HG03558 (cell line): ENCODE data around the gene RLF.
A peak's percentile ranks its signal among the peaks of the same experiment; 100 is the strongest.

Experiments
- ATAC-seq: cut with Tn5 transposase; IDR thresholded peaks from one replicate; pipeline ENCODE4 v1.9.1; 2021; ENCODE audit warnings: moderate number of reproducible peaks; ENCODE audit not compliant: unreplicated experiment; ENCODE audit errors: extremely low read depth

Gene RLF

GRCh38 chr1:40221977-40222772 lies 61.0 kb downstream of the RLF start:
- ATAC-seq, result no peak

- ATAC-seq, result no peak
Measured at GRCh38 chr1:40224040-40224439, 62.9 kb downstream of the RLF start.

- ATAC-seq, result no peak
Measured at GRCh38 chr1:40226192-40226591, 65.0 kb downstream of the RLF start.

- ATAC-seq, result peak; percentile 78
Measured at GRCh38 chr1:40232444-40232843, 71.3 kb downstream of the RLF start.

GRCh38 chr1:40239626-40240025 lies 78.4 kb downstream of the RLF start:
- no peak for ATAC-seq

GRCh38 chr1:40240390-40240789 lies 79.2 kb downstream of the RLF start:
- ATAC-seq, result no peak

GRCh38 chr1:40241362-40241761 lies 80.2 kb downstream of the RLF start:
- ATAC-seq, result no peak

- no peak for ATAC-seq
Measured at GRCh38 chr1:40243351-40243750, 82.2 kb downstream of the RLF start.

GRCh38 chr1:40244138-40244744 lies 83.1 kb downstream of the RLF start:
- ATAC-seq, result no peak

GRCh38 chr1:40245686-40246085 lies 84.5 kb downstream of the RLF start:
- ATAC-seq, result no peak

GRCh38 chr1:40247655-40248054 lies 86.5 kb downstream of the RLF start, which contains the start of gene TMCO2:
TSS of gene TMCO2 (plus strand) at chr1:40247937. CDS start at chr1:40247994, 57 bp downstream.
- ATAC-seq, result no peak

- no peak for ATAC-seq
Measured at GRCh38 chr1:40248412-40248811, 87.2 kb downstream of the RLF start.

GRCh38 chr1:40251456-40251855 lies 90.3 kb downstream of the RLF start:
- ATAC-seq, result no peak

GRCh38 chr1:40252601-40253000 lies 91.4 kb downstream of the RLF start:
- no peak for ATAC-seq

GRCh38 chr1:40255231-40255630 lies 94.0 kb downstream of the RLF start:
- no peak for ATAC-seq

GRCh38 chr1:40256401-40257084 lies 95.4 kb downstream of the RLF start:
- ATAC-seq, result no peak

- ATAC-seq, result no peak
Measured at GRCh38 chr1:40257313-40257687, 96.1 kb downstream of the RLF start.

- peak; percentile 66 for ATAC-seq
Measured at GRCh38 chr1:40257688-40258444, 96.7 kb downstream of the RLF start, which contains the start of gene ZMPSTE24. TSS of gene ZMPSTE24 (plus strand) at chr1:40258236. CDS start at chr1:40258272, 36 bp downstream.

GRCh38 chr1:40258445-40258769 lies 97.2 kb downstream of the RLF start:
- ATAC-seq, result no peak

GRCh38 chr1:40264354-40264781 lies 103.2 kb downstream of the RLF start:
- no peak for ATAC-seq

- no peak for ATAC-seq
Measured at GRCh38 chr1:40265298-40265697, 104.1 kb downstream of the RLF start.
